GM23248 (cell line): ENCODE measurements around the gene LRBA.

Experiments used
- EZH2 ChIP-seq: fragments of 200-600 bp; sonication (generic); IDR thresholded peaks from 2 replicates; pipeline ENCODE4 v1.6.1; 2018; ENCODE audit warnings: antibody characterized with exemption, mild to moderate bottlenecking; ENCODE audit not compliant: insufficient read depth, poor library complexity, severe bottlenecking
- EZH2phosphoT487 ChIP-seq: fragments of 200-600 bp; sonication (generic); IDR thresholded peaks from 2 replicates; pipeline ENCODE4 v1.6.1; 2018; ENCODE audit warnings: antibody characterized with exemption, moderate library complexity, mild to moderate bottlenecking, low read depth; ENCODE audit not compliant: insufficient read depth

- TF ChIP-seq EZH2 (no peak), EZH2phosphoT487 (no peak)
These were observed 242.1 kb downstream of the LRBA start for GRCh38 chr4:150773032-150773431.
